HL-60 (cell line): ENCODE measurements around the gene PCSK4.

Experiments
- DNase-seq, 2 experiments: peaks; one replicate each; pipeline ENCODE4 v3.0.0-alpha.2; 2010 to 2020; ENCODE audit warnings: low read depth in 1 of 2, low spot score in 1 of 2
- H3K27ac ChIP-seq: fragments of 250-450 bp; sonication (Bioruptor Pico); replicated peaks from 2 replicates; pipeline ENCODE4 v1.5.1; 2020; ENCODE audit warnings: mild to moderate bottlenecking, moderate library complexity
- H3K27me3 ChIP-seq: fragments of 250-450 bp; sonication (Bioruptor Pico); 2 replicates; pipeline ENCODE4 v1.5.1; 2021; ENCODE audit warnings: mild to moderate bottlenecking, moderate library complexity; ENCODE audit not compliant: insufficient read depth, poor library complexity, severe bottlenecking
- H3K4me3 ChIP-seq: replicated peaks from 2 replicates; pipeline ENCODE4 v1.5.1; 2011; ENCODE audit warnings: mild to moderate bottlenecking, control low read depth, low read length; ENCODE audit not compliant: insufficient read depth
- GABPA ChIP-seq: IDR thresholded peaks from 2 replicates; pipeline ENCODE4 v1.6.1; 2012; ENCODE audit warnings: low read depth
- POLR2AphosphoS5 ChIP-seq: IDR thresholded peaks from 2 replicates; pipeline ENCODE4 v1.6.1; 2012; ENCODE audit warnings: low read depth
- SPI1 ChIP-seq: IDR thresholded peaks from 2 replicates; pipeline ENCODE4 v1.6.1; 2012; ENCODE audit warnings: low read depth, mild to moderate bottlenecking, borderline replicate concordance
- TF ChIP-seq, protein P1 (sequence below): IDR thresholded peaks from one replicate; pipeline ENCODE4 v1.5.1; 2011; ENCODE audit warnings: low read length, control low read depth, inconsistent platforms; ENCODE audit not compliant: insufficient read depth
- TF ChIP-seq, protein P2 (sequence below): IDR thresholded peaks from 2 replicates; pipeline ENCODE4 v1.6.1; 2012; ENCODE audit warnings: low read depth; ENCODE audit not compliant: insufficient replicate concordance

Gene PCSK4

DNA sequence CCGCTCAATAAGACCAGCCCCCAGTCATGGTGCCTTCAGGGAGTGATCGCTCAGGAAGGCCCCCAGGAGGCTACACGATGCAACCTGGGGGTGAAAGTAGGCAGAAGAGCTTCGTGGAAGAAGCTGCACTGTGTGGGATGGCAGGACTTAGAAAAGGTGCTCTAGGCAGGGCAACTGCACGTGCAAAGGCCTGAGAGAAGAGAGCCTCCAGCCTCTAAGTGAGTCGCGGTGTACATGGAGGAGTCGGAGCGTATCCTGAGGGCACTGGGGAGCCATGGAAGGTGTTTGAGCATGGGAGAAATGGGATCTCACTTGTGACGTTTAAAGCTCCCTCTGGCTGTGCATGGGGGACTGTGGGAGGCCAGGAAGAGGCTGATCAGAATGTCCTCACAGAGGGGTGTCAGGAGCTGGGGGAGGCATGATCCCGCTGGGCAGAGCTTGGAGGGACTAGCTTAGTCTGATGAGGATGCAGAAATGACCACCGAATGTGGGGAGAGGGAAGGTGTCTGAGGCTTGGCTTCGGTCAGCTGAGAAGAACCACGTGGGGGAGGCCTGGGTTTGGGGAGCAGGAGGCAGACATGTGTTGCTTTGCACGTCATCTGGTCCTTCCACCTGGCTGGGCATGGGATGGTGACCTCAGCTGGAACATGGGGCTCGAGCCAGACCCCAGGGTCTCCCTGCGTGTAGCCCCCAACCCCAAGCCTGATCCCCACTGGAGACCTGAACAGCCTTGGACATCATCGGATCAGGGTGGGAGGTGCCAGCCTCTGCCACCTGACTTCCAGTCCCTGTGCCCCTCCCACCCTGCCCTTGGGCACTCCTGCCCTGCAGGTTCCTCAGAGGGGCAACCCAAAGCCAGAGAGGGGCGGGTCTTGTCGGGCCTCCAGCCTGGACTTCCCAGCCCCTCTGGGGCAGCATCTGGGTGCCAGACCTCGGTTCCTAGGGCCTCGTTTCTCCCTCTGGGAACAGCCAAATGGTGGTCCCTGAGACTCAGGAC is 39.1 kb downstream of the PCSK4 start:
- Histone ChIP-seq H3K4me3 (no peak overlapping the region), H3K27me3 (peaks cover 78% of the 10 kb centered on the region), H3K27ac (no peak overlapping the region)
- DNase-seq: no peak
- TF ChIP-seq POLR2AphosphoS5 (no peak), SPI1 (no peak), GABPA (no peak)
- TF ChIP-seq, protein P1, sequence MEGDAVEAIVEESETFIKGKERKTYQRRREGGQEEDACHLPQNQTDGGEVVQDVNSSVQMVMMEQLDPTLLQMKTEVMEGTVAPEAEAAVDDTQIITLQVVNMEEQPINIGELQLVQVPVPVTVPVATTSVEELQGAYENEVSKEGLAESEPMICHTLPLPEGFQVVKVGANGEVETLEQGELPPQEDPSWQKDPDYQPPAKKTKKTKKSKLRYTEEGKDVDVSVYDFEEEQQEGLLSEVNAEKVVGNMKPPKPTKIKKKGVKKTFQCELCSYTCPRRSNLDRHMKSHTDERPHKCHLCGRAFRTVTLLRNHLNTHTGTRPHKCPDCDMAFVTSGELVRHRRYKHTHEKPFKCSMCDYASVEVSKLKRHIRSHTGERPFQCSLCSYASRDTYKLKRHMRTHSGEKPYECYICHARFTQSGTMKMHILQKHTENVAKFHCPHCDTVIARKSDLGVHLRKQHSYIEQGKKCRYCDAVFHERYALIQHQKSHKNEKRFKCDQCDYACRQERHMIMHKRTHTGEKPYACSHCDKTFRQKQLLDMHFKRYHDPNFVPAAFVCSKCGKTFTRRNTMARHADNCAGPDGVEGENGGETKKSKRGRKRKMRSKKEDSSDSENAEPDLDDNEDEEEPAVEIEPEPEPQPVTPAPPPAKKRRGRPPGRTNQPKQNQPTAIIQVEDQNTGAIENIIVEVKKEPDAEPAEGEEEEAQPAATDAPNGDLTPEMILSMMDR: no peak
- TF ChIP-seq, protein P2, sequence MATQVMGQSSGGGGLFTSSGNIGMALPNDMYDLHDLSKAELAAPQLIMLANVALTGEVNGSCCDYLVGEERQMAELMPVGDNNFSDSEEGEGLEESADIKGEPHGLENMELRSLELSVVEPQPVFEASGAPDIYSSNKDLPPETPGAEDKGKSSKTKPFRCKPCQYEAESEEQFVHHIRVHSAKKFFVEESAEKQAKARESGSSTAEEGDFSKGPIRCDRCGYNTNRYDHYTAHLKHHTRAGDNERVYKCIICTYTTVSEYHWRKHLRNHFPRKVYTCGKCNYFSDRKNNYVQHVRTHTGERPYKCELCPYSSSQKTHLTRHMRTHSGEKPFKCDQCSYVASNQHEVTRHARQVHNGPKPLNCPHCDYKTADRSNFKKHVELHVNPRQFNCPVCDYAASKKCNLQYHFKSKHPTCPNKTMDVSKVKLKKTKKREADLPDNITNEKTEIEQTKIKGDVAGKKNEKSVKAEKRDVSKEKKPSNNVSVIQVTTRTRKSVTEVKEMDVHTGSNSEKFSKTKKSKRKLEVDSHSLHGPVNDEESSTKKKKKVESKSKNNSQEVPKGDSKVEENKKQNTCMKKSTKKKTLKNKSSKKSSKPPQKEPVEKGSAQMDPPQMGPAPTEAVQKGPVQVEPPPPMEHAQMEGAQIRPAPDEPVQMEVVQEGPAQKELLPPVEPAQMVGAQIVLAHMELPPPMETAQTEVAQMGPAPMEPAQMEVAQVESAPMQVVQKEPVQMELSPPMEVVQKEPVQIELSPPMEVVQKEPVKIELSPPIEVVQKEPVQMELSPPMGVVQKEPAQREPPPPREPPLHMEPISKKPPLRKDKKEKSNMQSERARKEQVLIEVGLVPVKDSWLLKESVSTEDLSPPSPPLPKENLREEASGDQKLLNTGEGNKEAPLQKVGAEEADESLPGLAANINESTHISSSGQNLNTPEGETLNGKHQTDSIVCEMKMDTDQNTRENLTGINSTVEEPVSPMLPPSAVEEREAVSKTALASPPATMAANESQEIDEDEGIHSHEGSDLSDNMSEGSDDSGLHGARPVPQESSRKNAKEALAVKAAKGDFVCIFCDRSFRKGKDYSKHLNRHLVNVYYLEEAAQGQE: no peak

- Histone ChIP-seq H3K27ac (no peak within 1 kb of the TSS), H3K27me3 (peaks cover 74% of the 10 kb centered on the region), H3K4me3 (no peak within 1 kb of the TSS)
- TF ChIP-seq, protein P2: no peak
- TF ChIP-seq, protein P1: no peak
- no peak for TF ChIP-seq POLR2AphosphoS5
- no peak for TF ChIP-seq SPI1
- no peak for TF ChIP-seq GABPA
- no peak for DNase-seq
Observed at GRCh38 chr19:1449467-1450442, 40.4 kb downstream of the PCSK4 start, which contains the start of gene APC2. TSS of gene APC2 (plus strand) at chr19:1450121. CDS start at chr19:1453002, 2,881 bp downstream.

- Histone ChIP-seq H3K4me3 (no peak overlapping the region), H3K27ac (no peak overlapping the region), H3K27me3 (peaks cover 60% of the 10 kb centered on the region)
- no peak for TF ChIP-seq GABPA
- no peak for TF ChIP-seq POLR2AphosphoS5
- TF ChIP-seq, protein P1: no peak
- TF ChIP-seq SPI1: no peak
- DNase-seq: no peak
Observed at GRCh38 chr19:1447944-1448343, 42.2 kb downstream of the PCSK4 start.
